IMR-90 (cell line): ENCODE data around the gene MCF2L2. TPM values are rescaled to one million over a fixed set of nuclear protein-coding genes. Genes with fewer than 3 reads are reported as not detected.

Experiments
- ATAC-seq: fragments of 200-7000 bp; cut with Tn5 transposase; 2 replicates; pipeline ENCODE4 v1.9.1; 2020; ENCODE audit warnings: low read depth, mild to moderate bottlenecking, moderate library complexity
- BruUV-seq: library from RNA; stranded (reverse); fragments of 400-500 nt; replicated peaks from 2 replicates; lab custom pipeline; 2021; lab: Mats Ljungman, UMichigan
- CTCF ChIA-PET: fragments of 300-600 bp; formaldehyde crosslinking; extraction: SDS; loops from one replicate; lab custom pipeline; 2021; ENCODE audit warnings: antibody characterized with exemption; lab: Yijun Ruan, JAX
- POLR2A ChIA-PET: fragments of 300-600 bp; sonication (Branson Sonifier 250); formaldehyde crosslinking; loops from one replicate; lab custom pipeline; 2022; ENCODE audit warnings: antibody characterized with exemption; ENCODE audit not compliant: unreplicated experiment; lab: Charles Lee
- DNase-seq: peaks from one replicate; pipeline ENCODE4 v3.0.0; 2013
- H2AFZ ChIP-seq: replicated peaks from 2 replicates; pipeline ENCODE3; 2013; ENCODE audit warnings: low read length, mild to moderate bottlenecking; ENCODE audit not compliant: poor library complexity
- H2AK5ac ChIP-seq: 2 replicates; pipeline ENCODE4 v1.6.1; 2013; ENCODE audit warnings: low read depth, low read length, inconsistent platforms
- H2AK9ac ChIP-seq: replicated peaks from 2 replicates; pipeline ENCODE3; 2013; ENCODE audit warnings: mild to moderate bottlenecking, low read depth, low read length, moderate library complexity; ENCODE audit not compliant: poor library complexity
- H2BK120ac ChIP-seq: 2 replicates; pipeline ENCODE4 v1.6.1; 2013; ENCODE audit warnings: low read depth, low read length, inconsistent platforms
- H2BK15ac ChIP-seq: 3 replicates; pipeline ENCODE4 v1.6.1; 2013; ENCODE audit warnings: low read depth, low read length, inconsistent platforms
- H2BK20ac ChIP-seq: 2 replicates; pipeline ENCODE4 v1.6.1; 2013; ENCODE audit warnings: low read depth, mild to moderate bottlenecking, inconsistent platforms, low read length, moderate library complexity
- H2BK5ac ChIP-seq: 2 replicates; pipeline ENCODE4 v1.6.1; 2013; ENCODE audit warnings: mild to moderate bottlenecking, low read depth, low read length, inconsistent platforms; ENCODE audit not compliant: poor library complexity, severe bottlenecking
- H3K14ac ChIP-seq: replicated peaks from 2 replicates; pipeline ENCODE4 v1.6.1; 2013; ENCODE audit warnings: low read depth, low read length, inconsistent platforms
- H3K18ac ChIP-seq: 2 replicates; pipeline ENCODE4 v1.6.1; 2013; ENCODE audit warnings: low read depth, low read length, control low read depth
- H3K23ac ChIP-seq: 2 replicates; pipeline ENCODE4 v1.6.1; 2013; ENCODE audit warnings: low read depth, low read length, inconsistent platforms
- H3K27ac ChIP-seq: 2 replicates; pipeline ENCODE4 v1.5.1; 2013; ENCODE audit warnings: mild to moderate bottlenecking, control low read depth, low read length; ENCODE audit not compliant: insufficient read depth
- H3K27me3 ChIP-seq: 2 replicates; pipeline ENCODE4 v1.6.1; 2013; ENCODE audit warnings: low read length; ENCODE audit not compliant: control insufficient read depth, insufficient read depth
- H3K36me3 ChIP-seq: 2 replicates; pipeline ENCODE4 v1.6.1; 2013; ENCODE audit warnings: low read length, mixed read lengths; ENCODE audit not compliant: control insufficient read depth, insufficient read depth
- H3K4ac ChIP-seq: 2 replicates; pipeline ENCODE4 v1.6.1; 2013; ENCODE audit warnings: low read depth, low read length, inconsistent platforms
- H3K4me1 ChIP-seq: 2 replicates; pipeline ENCODE4 v1.6.1; 2013; ENCODE audit warnings: low read length, mixed read lengths; ENCODE audit not compliant: control insufficient read depth, insufficient read depth
- H3K4me2 ChIP-seq: 2 replicates; pipeline ENCODE4 v1.6.1; 2013; ENCODE audit warnings: low read depth, mild to moderate bottlenecking, control low read depth, low read length, moderate library complexity
- H3K4me3 ChIP-seq: 2 replicates; pipeline ENCODE4 v1.5.1; 2013; ENCODE audit warnings: low read depth, mild to moderate bottlenecking, control low read depth, low read length, moderate library complexity; ENCODE audit not compliant: insufficient read depth
- H3K56ac ChIP-seq: 2 replicates; pipeline ENCODE4 v1.6.1; 2013; ENCODE audit warnings: low read length, inconsistent platforms; ENCODE audit not compliant: insufficient read depth; ENCODE audit errors: extremely low read depth
- H3K79me1 ChIP-seq, 2 experiments: 2 replicates each; pipeline ENCODE4 v1.6.1; 2013; ENCODE audit warnings: low read length in 2 of 2, inconsistent platforms in 1 of 2, low read depth in 1 of 2
- H3K9ac ChIP-seq: 2 replicates; pipeline ENCODE4 v1.6.1; 2013; ENCODE audit warnings: low read depth, low read length, control low read depth
- H3K9me1 ChIP-seq: 2 replicates; pipeline ENCODE4 v1.6.1; 2013; ENCODE audit warnings: low read length, inconsistent platforms; ENCODE audit not compliant: insufficient read depth
- H3K9me3 ChIP-seq: 2 replicates; pipeline ENCODE4 v1.6.1; 2013; ENCODE audit warnings: low read length; ENCODE audit not compliant: control insufficient read depth, insufficient read depth
- H4K20me1 ChIP-seq: 2 replicates; pipeline ENCODE4 v1.6.1; 2013; ENCODE audit warnings: low read length, inconsistent platforms; ENCODE audit not compliant: insufficient read depth
- H4K5ac ChIP-seq: 2 replicates; pipeline ENCODE4 v1.6.1; 2013; ENCODE audit warnings: mild to moderate bottlenecking, low read depth, low read length, control low read depth
- H4K8ac ChIP-seq, 2 experiments: 2 replicates each; pipeline ENCODE4 v1.6.1; 2013; ENCODE audit warnings: low read depth in 2 of 2, low read length in 2 of 2, control low read depth in 1 of 2, inconsistent platforms in 1 of 2
- H4K91ac ChIP-seq: 2 replicates; pipeline ENCODE4 v1.6.1; 2013; ENCODE audit warnings: low read depth, low read length, inconsistent platforms; ENCODE audit not compliant: insufficient read depth
- BHLHE40 ChIP-seq: fragments of 150-350 bp; IDR thresholded peaks from 2 replicates; pipeline ENCODE4 v1.6.1; 2016; ENCODE audit warnings: mild to moderate bottlenecking, low read depth, low read length
- CEBPB ChIP-seq: IDR thresholded peaks from 2 replicates; pipeline ENCODE4 v1.6.1; 2012; ENCODE audit warnings: low read depth, low read length, improper control_type of control experiment
- CHD1 ChIP-seq: IDR thresholded peaks from 2 replicates; pipeline ENCODE4 v1.6.1; 2012; ENCODE audit warnings: low read depth, low read length, improper control_type of control experiment
- ELK1 ChIP-seq: fragments of 150-350 bp; IDR thresholded peaks from 2 replicates; pipeline ENCODE4 v1.6.1; 2016; ENCODE audit warnings: low read depth, mild to moderate bottlenecking, low read length, moderate library complexity, borderline replicate concordance
- MXI1 ChIP-seq: IDR thresholded peaks from 2 replicates; pipeline ENCODE4 v1.6.1; 2012; ENCODE audit warnings: low read depth, mild to moderate bottlenecking, low read length, moderate library complexity, borderline replicate concordance
- RCOR1 ChIP-seq: IDR thresholded peaks from 2 replicates; pipeline ENCODE4 v1.6.1; 2012; ENCODE audit warnings: mild to moderate bottlenecking, low read length, improper control_type of control experiment; ENCODE audit not compliant: insufficient replicate concordance
- RFX5 ChIP-seq: IDR thresholded peaks from 2 replicates; pipeline ENCODE4 v1.8.0; 2012; ENCODE audit warnings: low read depth, mild to moderate bottlenecking, low read length, moderate library complexity
- USF2 ChIP-seq: fragments of 150-350 bp; IDR thresholded peaks from 2 replicates; pipeline ENCODE4 v1.6.1; 2017; ENCODE audit warnings: mild to moderate bottlenecking, antibody characterized with exemption, low read length, low read depth
- WGBS, 2 experiments: methylation state at CpG; one replicate each; pipeline versions ENCODE4 v1.1.5 to v1.1.7; 2013; ENCODE audit warnings: missing lambda C conversion rate in 2 of 2; ENCODE audit not compliant: insufficient read length in 1 of 2; ENCODE audit errors: extremely low coverage in 2 of 2; 5-methylcytosine and 5-hydroxymethylcytosine counted together
- dilution Hi-C: fragments of 300-500 bp; cut with HindIII; formaldehyde crosslinking; loops from one replicate; pipeline ENCODE4 v1.14.3; 2018; ENCODE audit warnings: low sequenced_read_pairs; ENCODE audit not compliant: unreplicated experiment
- in situ Hi-C: fragments of 300-500 bp; cut with MboI; formaldehyde crosslinking; loops from 3 replicates; pipeline ENCODE4 v1.14.3; 2019; ENCODE audit warnings: low sequenced_read_pairs, inconsistent platforms, mixed read lengths
- intact Hi-C: fragments of 100-400 bp; cut with micrococcal nuclease; formaldehyde crosslinking; loops from 2 replicates; pipeline ENCODE4 v1.10.0; 2022
- polyA plus RNA-seq, 3 experiments: library from polyadenylated mRNA; depleted of rRNA; stranded (reverse); fragments of >200 nt; gene quantifications; 2 replicates each; pipeline ENCODE4 v1.2.3, GENCODE V29; 2012; ENCODE audit warnings: low replicate concordance in 1 of 3
- total RNA-seq: library from RNA; depleted of rRNA; stranded (reverse); fragments of >200 nt; gene quantifications from 2 replicates; pipeline ENCODE4 v1.2.3, GENCODE V29; 2012

Gene MCF2L2
- total and polyA plus RNA-seq, 2 of the 4 experiments (the other 2 are of a cell fraction): under 0.01 TPM; not detected in 1

- Histone ChIP-seq H3K79me1 (no peaks in the 10 kb centered on the region), H3K9ac (no peak overlapping the region), H3K9me3 (no peaks in the 10 kb centered on the region), H3K4me1 (no peaks in the 10 kb centered on the region; the same call in 1 of the 2 replicates), H3K9me1 (peaks cover 2% of the 10 kb centered on the region; the same call in 1 of the 2 replicates), H4K20me1 (no peaks in the 10 kb centered on the region), H3K4ac (no peak overlapping the region), H3K14ac (no peak overlapping the region), H2BK120ac (no peak overlapping the region), H4K91ac (no peak overlapping the region), H2BK5ac (no peak overlapping the region), H2AFZ (no peak overlapping the region), H3K4me2 (no peak overlapping the region), H3K23ac (no peak overlapping the region), H3K56ac (no peak overlapping the region), H3K27ac (no peak overlapping the region), H2BK20ac (no peak overlapping the region), H2AK5ac (no peak overlapping the region), H3K4me3 (no peak overlapping the region), H3K36me3 (no peaks in the 10 kb centered on the region), H2AK9ac (no peak overlapping the region), H2BK15ac (no peak overlapping the region), H4K5ac (no peak overlapping the region), H4K8ac (no peak overlapping the region), H3K27me3 (peaks cover 30% of the 10 kb centered on the region), H3K18ac (no peak overlapping the region)
- ChIA-PET POLR2A (no interaction called here), CTCF (no interaction called here)
- intact Hi-C loops: no loop called here
- dilution Hi-C loops: no loop called here
- WGBS, 2 experiments: no CpG with 5 or more reads among the region's 3 CpGs
- no peak for TF ChIP-seq CEBPB
- TF ChIP-seq ELK1: no peak
- no peak for TF ChIP-seq RFX5
- TF ChIP-seq USF2: no peak
- no peak for TF ChIP-seq RCOR1
- TF ChIP-seq MXI1: no peak
- TF ChIP-seq BHLHE40: no peak
- no peak for TF ChIP-seq CHD1
- DNase-seq (no peak), ATAC-seq (no peak)
- no TSS peak for BruUV-seq
- in situ Hi-C loops: no loop called here
Observed at GRCh38 chr3:183310936-183311335, 117.5 kb downstream of the MCF2L2 start.
